Mesenchymal stem cell (in vitro differentiated cells and primary cell): Measurements from ENCODE around the gene EPB41L1.

Experiments used
- DNase-seq: peaks from one replicate; pipeline ENCODE4 v3.0.0-alpha.2; 2013
- H2AFZ ChIP-seq: one replicate; pipeline ENCODE4 v1.6.1; 2013; ENCODE audit warnings: low read depth, mild to moderate bottlenecking, control low read depth, inconsistent platforms, low read length, moderate library complexity
- H2AK5ac ChIP-seq: 2 replicates; pipeline ENCODE4 v1.6.1; 2013; ENCODE audit warnings: low read length, moderate library complexity, mild to moderate bottlenecking, inconsistent platforms; ENCODE audit not compliant: severe bottlenecking
- H2BK120ac ChIP-seq: one replicate; pipeline ENCODE4 v1.6.1; 2013; ENCODE audit warnings: low read depth, mild to moderate bottlenecking, inconsistent platforms, low read length, moderate library complexity
- H2BK12ac ChIP-seq, 2 experiments: one replicate each; pipeline ENCODE4 v1.6.1; 2013; ENCODE audit warnings: inconsistent platforms in 2 of 2, low read length in 2 of 2, mild to moderate bottlenecking in 2 of 2, moderate library complexity in 2 of 2, control low read depth in 1 of 2
- H2BK15ac ChIP-seq: one replicate; pipeline ENCODE4 v1.6.1; 2013; ENCODE audit warnings: mild to moderate bottlenecking, low read depth, inconsistent platforms; ENCODE audit not compliant: poor library complexity, severe bottlenecking
- H2BK5ac ChIP-seq: 2 replicates; pipeline ENCODE4 v1.6.1; 2013; ENCODE audit warnings: low read depth, mild to moderate bottlenecking, low read length, control low read depth, inconsistent platforms; ENCODE audit not compliant: poor library complexity, severe bottlenecking
- H3K14ac ChIP-seq, 2 experiments: one replicate each; pipeline ENCODE4 v1.6.1; 2013; ENCODE audit warnings: inconsistent platforms in 2 of 2, low read length in 2 of 2, control low read depth in 1 of 2, mild to moderate bottlenecking in 1 of 2, moderate library complexity in 1 of 2
- H3K18ac ChIP-seq, 2 experiments: one replicate each; pipeline ENCODE4 v1.6.1; 2013; ENCODE audit warnings: inconsistent platforms in 2 of 2, low read length in 2 of 2, control low read depth in 1 of 2, low read depth in 1 of 2, mild to moderate bottlenecking in 1 of 2
- H3K23ac ChIP-seq, 2 experiments: one replicate each; pipeline ENCODE4 v1.6.1; 2013; ENCODE audit warnings: inconsistent platforms in 2 of 2, low read length in 2 of 2, mild to moderate bottlenecking in 2 of 2, moderate library complexity in 2 of 2, control low read depth in 1 of 2
- H3K27ac ChIP-seq: 2 replicates; pipeline ENCODE4 v1.5.1; 2013; ENCODE audit warnings: mild to moderate bottlenecking, moderate library complexity, low read length, control low read depth, inconsistent platforms; ENCODE audit not compliant: poor library complexity, severe bottlenecking
- H3K27me3 ChIP-seq, 2 experiments: 2 replicates each; pipeline versions ENCODE4 v1.6.1 to v1.7.0; 2013; ENCODE audit warnings: low read length in 2 of 2, mild to moderate bottlenecking in 2 of 2, moderate library complexity in 2 of 2, control low read depth in 1 of 2, inconsistent platforms in 1 of 2; ENCODE audit not compliant: control insufficient read depth in 1 of 2, insufficient read depth in 1 of 2
- H3K36me3 ChIP-seq, 2 experiments: 2 replicates each; pipeline versions ENCODE4 v1.6.1 to v1.7.0; 2013; ENCODE audit warnings: low read length in 2 of 2, control low read depth in 1 of 2, inconsistent platforms in 1 of 2, low read depth in 1 of 2, mild to moderate bottlenecking in 1 of 2; ENCODE audit not compliant: insufficient read depth in 2 of 2, control insufficient read depth in 1 of 2
- H3K4ac ChIP-seq, 2 experiments: one replicate each; pipeline ENCODE4 v1.6.1; 2013; ENCODE audit warnings: inconsistent platforms in 2 of 2, low read length in 2 of 2, mild to moderate bottlenecking in 2 of 2, moderate library complexity in 2 of 2, control low read depth in 1 of 2, low read depth in 1 of 2
- H3K4me1 ChIP-seq: 2 replicates; pipeline ENCODE4 v1.6.1; 2013; ENCODE audit warnings: low read depth, low read length, control low read depth; ENCODE audit not compliant: control insufficient read depth, insufficient read depth
- H3K4me2 ChIP-seq: 2 replicates; pipeline ENCODE4 v1.6.1; 2013; ENCODE audit warnings: low read length, mild to moderate bottlenecking, inconsistent platforms; ENCODE audit not compliant: poor library complexity, severe bottlenecking
- H3K4me3 ChIP-seq, 2 experiments: 2 replicates each; pipeline versions ENCODE4 v1.5.1 to v1.7.0; 2013; ENCODE audit warnings: low read length in 2 of 2, mild to moderate bottlenecking in 2 of 2, control low read depth in 1 of 2, low read depth in 1 of 2; ENCODE audit not compliant: insufficient read depth in 1 of 2
- H3K79me1 ChIP-seq: replicated peaks from 2 replicates; pipeline ENCODE4 v1.6.1; 2013; ENCODE audit warnings: mild to moderate bottlenecking, control low read depth, low read length, inconsistent platforms; ENCODE audit not compliant: poor library complexity, severe bottlenecking
- H3K9ac ChIP-seq: 2 replicates; pipeline ENCODE4 v1.7.0; 2013; ENCODE audit warnings: mild to moderate bottlenecking, low read length, moderate library complexity
- H3K9me3 ChIP-seq: 2 replicates; pipeline ENCODE4 v1.7.0; 2013; ENCODE audit warnings: mild to moderate bottlenecking, low read length; ENCODE audit not compliant: control insufficient read depth
- H4K8ac ChIP-seq: one replicate; pipeline ENCODE4 v1.6.1; 2013; ENCODE audit warnings: inconsistent platforms, mild to moderate bottlenecking, low read length, moderate library complexity
- H4K91ac ChIP-seq: one replicate; pipeline ENCODE4 v1.6.1; 2013; ENCODE audit warnings: mild to moderate bottlenecking, low read length, inconsistent platforms
- WGBS: methylation state at CpG from one replicate; pipeline ENCODE4 v1.1.7; 2013; ENCODE audit warnings: mixed read lengths; 5-methylcytosine and 5-hydroxymethylcytosine counted together

EPB41L1 gene

GRCh38 chr20:36130390-36130789 is 24.1 kb upstream of the EPB41L1 start:
- no peak overlapping the region for H2AFZ ChIP-seq

GRCh38 chr20:36132802-36133211 is 21.7 kb upstream of the EPB41L1 start:
- Histone ChIP-seq H2BK15ac (no peak overlapping the region), H3K18ac (no peak overlapping the region), H3K23ac (no peak overlapping the region), H3K9ac (no peak overlapping the region), H3K4me1 (peaks cover 13% of the 10 kb centered on the region), H2BK12ac (no peak overlapping the region), H3K36me3 (no peaks in the 10 kb centered on the region), H3K27ac (no peak overlapping the region), H2AFZ (peak overlapping the region; percentile 39), H3K4me3 (no peak overlapping the region), H3K4ac (no peak overlapping the region), H2BK120ac (no peak overlapping the region), H3K79me1 (no peaks in the 10 kb centered on the region), H4K91ac (no peak overlapping the region), H3K9me3 (no peaks in the 10 kb centered on the region), H3K27me3 (no peaks in the 10 kb centered on the region), H2BK5ac (no peak overlapping the region), H3K14ac (peak overlapping the region in 1 of 2 experiments; percentile 26), H2AK5ac (no peak overlapping the region), H4K8ac (no peak overlapping the region), H3K4me2 (no peak overlapping the region)
- no peak for DNase-seq
- WGBS = 91% methylated on average over 3 of the region's 5 CpGs

More at GRCh38 chr20:36130390-36130789, 24.1 kb upstream of the EPB41L1 start:
- Histone ChIP-seq H2BK120ac (no peak overlapping the region), H3K4me1 (peaks cover 16% of the 10 kb centered on the region), H2BK5ac (no peak overlapping the region), H3K9me3 (no peaks in the 10 kb centered on the region), H2BK15ac (no peak overlapping the region), H3K27ac (no peak overlapping the region), H3K14ac (no peak overlapping the region), H3K4me2 (no peak overlapping the region), H2AK5ac (no peak overlapping the region), H3K18ac (no peak overlapping the region), H3K79me1 (no peaks in the 10 kb centered on the region), H3K36me3 (no peaks in the 10 kb centered on the region), H3K4me3 (no peak overlapping the region), H3K9ac (peak overlapping the region; percentile 56), H2BK12ac (no peak overlapping the region), H4K91ac (no peak overlapping the region), H3K27me3 (no peaks in the 10 kb centered on the region), H4K8ac (no peak overlapping the region), H3K23ac (no peak overlapping the region), H3K4ac (no peak overlapping the region)
- WGBS = 98% methylated on average over 5 of the region's 6 CpGs
- DNase-seq = no peak

- no peaks in the 10 kb centered on the region for H3K36me3 ChIP-seq
- H3K9me3 ChIP-seq = no peaks in the 10 kb centered on the region
- H3K27me3 ChIP-seq = no peaks in the 10 kb centered on the region
- no peak overlapping the region for H4K91ac ChIP-seq
- H3K18ac ChIP-seq = no peak overlapping the region
- 100% methylated on average over 1 of the region's 2 CpGs for WGBS
- no peak overlapping the region for H2BK12ac ChIP-seq
- H3K4ac ChIP-seq = no peak overlapping the region
- no peak overlapping the region for H4K8ac ChIP-seq
- H3K23ac ChIP-seq = no peak overlapping the region
- no peak overlapping the region for H2BK5ac ChIP-seq
- H3K14ac ChIP-seq = no peak overlapping the region
- H3K4me3 ChIP-seq = no peak overlapping the region
- H2AK5ac ChIP-seq = no peak overlapping the region
- peaks cover 3% of the 10 kb centered on the region for H3K4me1 ChIP-seq
- H3K4me2 ChIP-seq = no peak overlapping the region
- DNase-seq = no peak
- H3K9ac ChIP-seq = no peak overlapping the region
- no peak overlapping the region for H3K27ac ChIP-seq
- no peak overlapping the region for H2BK15ac ChIP-seq
- no peak overlapping the region for H2BK120ac ChIP-seq
- H3K79me1 ChIP-seq = no peaks in the 10 kb centered on the region
- H2AFZ ChIP-seq = no peak overlapping the region
Measured at GRCh38 chr20:36133821-36134220, 20.7 kb upstream of the EPB41L1 start.

- H2BK120ac ChIP-seq = no peak overlapping the region
- H3K9me3 ChIP-seq = no peaks in the 10 kb centered on the region
- H3K4ac ChIP-seq = no peak overlapping the region
- no peak overlapping the region for H4K91ac ChIP-seq
- H3K27ac ChIP-seq = no peak overlapping the region
- peaks cover 4% of the 10 kb centered on the region for H3K4me1 ChIP-seq
- no peak overlapping the region for H2BK15ac ChIP-seq
- DNase-seq = no peak
- H3K23ac ChIP-seq = no peak overlapping the region
- H2BK5ac ChIP-seq = no peak overlapping the region
- H2BK12ac ChIP-seq = no peak overlapping the region
- no peaks in the 10 kb centered on the region for H3K36me3 ChIP-seq
- H3K14ac ChIP-seq = no peak overlapping the region
- H3K79me1 ChIP-seq = no peaks in the 10 kb centered on the region
- no peak overlapping the region for H2AK5ac ChIP-seq
- H3K4me2 ChIP-seq = no peak overlapping the region
- H3K18ac ChIP-seq = no peak overlapping the region
- no peaks in the 10 kb centered on the region for H3K27me3 ChIP-seq
- H3K9ac ChIP-seq = no peak overlapping the region
- H3K4me3 ChIP-seq = no peak overlapping the region
- H2AFZ ChIP-seq = no peak overlapping the region
- H4K8ac ChIP-seq = no peak overlapping the region
- 94% methylated on average over 3 of the region's 6 CpGs for WGBS
Measured at GRCh38 chr20:36135159-36135558, 19.4 kb upstream of the EPB41L1 start.
